Bronchial epithelial cell (primary cell): Measurements from ENCODE around the gene TRMU. TPM values are rescaled to one million over a fixed set of nuclear protein-coding genes. Genes with fewer than 3 reads are reported as not detected.

Experiments
- DNase-seq: peaks from one replicate; pipeline ENCODE4 v3.0.0-alpha.2; 2010; ENCODE audit warnings: low read depth
- FAIRE-seq: peaks from 2 replicates; lab custom pipeline; 2011; peaks lifted over from hg19 to GRCh38; lab: Jason Lieb, UNC
- H3K27me3 ChIP-seq: 2 replicates; pipeline ENCODE4 v1.5.1; 2011; ENCODE audit warnings: low read length; ENCODE audit not compliant: control insufficient read depth, insufficient read depth
- H3K36me3 ChIP-seq: 2 replicates; pipeline ENCODE4 v1.5.1; 2011; ENCODE audit warnings: low read length; ENCODE audit not compliant: control insufficient read depth, insufficient read depth
- H3K4me3 ChIP-seq: 2 replicates; pipeline ENCODE4 v1.5.1; 2011; ENCODE audit warnings: mild to moderate bottlenecking, low read depth, low read length, control low read depth
- total RNA-seq: library from RNA; depleted of rRNA; stranded (reverse); fragments of >200 nt; gene quantifications from 2 replicates; pipeline ENCODE4 v1.2.1, GENCODE V29; 2014
- TF ChIP-seq, protein P1 (sequence below): IDR thresholded peaks from 2 replicates; pipeline ENCODE4 v1.5.1; 2011; ENCODE audit warnings: mild to moderate bottlenecking, moderate library complexity, low read length, control low read depth, inconsistent platforms; ENCODE audit not compliant: insufficient read depth, severe bottlenecking

TRMU gene
- total RNA-seq, 1 donor from 2014 or later, result 38.7 TPM

DNA sequence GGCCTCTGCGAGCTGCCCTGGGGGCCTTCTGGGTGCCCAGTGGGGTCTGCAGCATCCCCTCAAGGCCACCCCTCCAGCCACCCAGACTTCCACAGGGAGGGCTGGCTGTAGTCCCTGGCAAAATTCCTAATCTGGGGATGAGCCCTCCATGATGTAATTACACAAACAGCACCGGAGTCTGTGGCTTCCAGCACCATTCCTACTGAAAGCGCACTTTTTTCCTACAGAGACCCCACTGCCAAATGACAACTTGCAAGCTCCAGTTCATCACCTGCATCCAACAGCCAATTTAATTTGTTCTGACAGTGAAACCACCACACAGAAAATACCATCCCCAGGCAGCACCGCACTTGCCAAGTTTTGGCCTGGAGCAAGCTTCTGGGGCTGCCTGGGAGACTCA is 70.4 kb downstream of the TRMU start:
- H3K4me3 ChIP-seq, result no peak overlapping the region

DNA sequence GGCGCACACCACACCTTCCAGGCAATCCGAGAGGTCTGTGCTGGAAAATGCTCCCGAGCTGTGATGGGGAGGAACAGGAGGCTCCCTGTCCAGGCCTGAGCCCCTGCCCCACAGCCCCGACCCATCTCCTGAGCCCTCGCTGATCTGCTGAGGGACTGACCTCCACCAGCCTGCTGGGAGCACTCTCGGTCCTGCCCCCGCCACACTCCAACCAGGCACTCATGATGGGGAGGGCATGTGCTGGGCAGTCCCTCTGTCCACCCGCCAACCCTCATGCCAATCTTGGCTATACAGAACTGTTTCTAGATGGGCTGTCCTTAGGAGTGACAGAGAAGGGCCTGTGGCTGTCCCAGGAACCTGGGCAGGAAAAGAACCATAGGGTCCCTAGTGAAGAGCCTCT is 70.8 kb downstream of the TRMU start:
- TF ChIP-seq, protein P1, sequence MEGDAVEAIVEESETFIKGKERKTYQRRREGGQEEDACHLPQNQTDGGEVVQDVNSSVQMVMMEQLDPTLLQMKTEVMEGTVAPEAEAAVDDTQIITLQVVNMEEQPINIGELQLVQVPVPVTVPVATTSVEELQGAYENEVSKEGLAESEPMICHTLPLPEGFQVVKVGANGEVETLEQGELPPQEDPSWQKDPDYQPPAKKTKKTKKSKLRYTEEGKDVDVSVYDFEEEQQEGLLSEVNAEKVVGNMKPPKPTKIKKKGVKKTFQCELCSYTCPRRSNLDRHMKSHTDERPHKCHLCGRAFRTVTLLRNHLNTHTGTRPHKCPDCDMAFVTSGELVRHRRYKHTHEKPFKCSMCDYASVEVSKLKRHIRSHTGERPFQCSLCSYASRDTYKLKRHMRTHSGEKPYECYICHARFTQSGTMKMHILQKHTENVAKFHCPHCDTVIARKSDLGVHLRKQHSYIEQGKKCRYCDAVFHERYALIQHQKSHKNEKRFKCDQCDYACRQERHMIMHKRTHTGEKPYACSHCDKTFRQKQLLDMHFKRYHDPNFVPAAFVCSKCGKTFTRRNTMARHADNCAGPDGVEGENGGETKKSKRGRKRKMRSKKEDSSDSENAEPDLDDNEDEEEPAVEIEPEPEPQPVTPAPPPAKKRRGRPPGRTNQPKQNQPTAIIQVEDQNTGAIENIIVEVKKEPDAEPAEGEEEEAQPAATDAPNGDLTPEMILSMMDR, result no peak
- Histone ChIP-seq H3K27me3 (no peaks in the 10 kb centered on the region), H3K4me3 (no peak overlapping the region), H3K36me3 (peaks cover 37% of the 10 kb centered on the region)
- no peak for DNase-seq
- no peak for FAIRE-seq

More for the DNA sequence above, 70.4 kb downstream of the TRMU start:
- Histone ChIP-seq H3K36me3 (peaks cover 38% of the 10 kb centered on the region), H3K27me3 (no peaks in the 10 kb centered on the region)
- FAIRE-seq (no peak), DNase-seq (no peak)
- TF ChIP-seq, protein P1, result no peak

DNA sequence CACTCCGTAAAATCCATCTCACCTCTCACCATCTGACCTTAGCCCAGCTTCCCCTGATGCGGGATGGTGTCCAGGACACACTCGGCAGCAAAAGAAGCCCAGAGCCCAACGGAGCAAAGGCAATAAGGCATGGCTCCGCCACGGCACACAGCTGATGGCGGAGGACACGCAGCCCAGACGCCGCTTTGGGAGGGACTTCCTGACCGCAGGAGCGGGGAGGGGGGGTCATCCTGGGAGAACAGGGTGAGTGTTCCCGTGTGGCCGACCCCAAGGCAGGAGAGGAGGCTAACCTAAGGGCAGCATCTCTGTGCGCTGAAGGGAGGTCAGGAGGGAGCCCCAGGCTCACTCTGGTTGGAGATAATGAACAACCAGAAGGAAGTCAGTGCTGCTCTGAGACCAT is 71.3 kb downstream of the TRMU start:
- no peak for DNase-seq
- H3K36me3 ChIP-seq, result peaks cover 35% of the 10 kb centered on the region
- TF ChIP-seq, protein P1, result no peak
- no peak overlapping the region for H3K4me3 ChIP-seq
- H3K27me3 ChIP-seq, result no peaks in the 10 kb centered on the region
- no peak for FAIRE-seq

Other genes starting within 250 kb of the TRMU start
- 7.6 and 10.5 TPM in 2 replicates for gene PPARA, start 185.2 kb upstream of the TRMU start, total RNA-seq
- gene CDPF1, start 85.4 kb upstream of the TRMU start, total RNA-seq, result 8.7 and 9.5 TPM in 2 replicates
- gene PKDREJ, start 72.4 kb upstream of the TRMU start, total RNA-seq, result not detected in 2 replicates
- 5.4 and 8.4 TPM in 2 replicates for gene TTC38, start 67.7 kb upstream of the TRMU start, total RNA-seq
- 0.13 and 0.26 TPM in 2 replicates for gene GTSE1, start 38.8 kb upstream of the TRMU start, total RNA-seq
- 39.0 and 60.0 TPM in 2 replicates for gene CELSR1, start 201.9 kb downstream of the TRMU start, total RNA-seq